K562 (cell line): ENCODE results near the gene CHPF. TPM values are rescaled to one million over a fixed set of nuclear protein-coding genes. Genes with fewer than 3 reads are reported as not detected.

Experiments
- ATAC-seq: fragments of 200-7000 bp; cut with Tn5 transposase; 3 replicates; pipeline ENCODE4 v1.9.1; 2020; ENCODE audit warnings: moderate library complexity
- BruUV-seq: library from RNA; stranded (reverse); fragments of 400-500 nt; replicated peaks from 2 replicates; lab custom pipeline; 2021; lab: Mats Ljungman, UMichigan
- CTCF ChIA-PET: fragments of 300-600 bp; formaldehyde crosslinking; extraction: SDS; loops from one replicate; lab custom pipeline; 2021; ENCODE audit warnings: low intra/inter-chr PET ratio; lab: Yijun Ruan, JAX
- POLR2A ChIA-PET: fragments of 300-600, 350-650 bp; sonication (Branson Sonifier 250); formaldehyde crosslinking; extraction: SDS; loops from one replicate; lab custom pipeline; 2021; ENCODE audit warnings: antibody characterized with exemption, inconsistent platforms; lab: Yijun Ruan, JAX
- DNase-seq, 4 experiments: peaks; one replicate each; pipeline versions ENCODE4 v3.0.0 to v3.0.0-alpha.2; 2011 to 2018; ENCODE audit warnings: low spot score in 3 of 4, mixed read lengths in 3 of 4; ENCODE audit errors: extremely low read depth in 1 of 4
- FAIRE-seq: peaks from 2 replicates; lab custom pipeline; 2011; peaks lifted over from hg19 to GRCh38; lab: Jason Lieb, UNC
- H2AFZ ChIP-seq: 2 replicates; pipeline ENCODE4 v1.6.0; 2011; ENCODE audit warnings: low read depth, low read length, control low read depth, inconsistent platforms
- H3K27ac ChIP-seq: fragments of 200-600 bp; 3 replicates; pipeline ENCODE4 v1.8.0; 2011; ENCODE audit warnings: low read depth, mild to moderate bottlenecking, control low read depth, inconsistent platforms, low read length, moderate library complexity, mixed read lengths; ENCODE audit errors: extremely low read depth
- H3K27me3 ChIP-seq, 2 experiments: fragments of 300-600 bp in 1 of 2; 2 replicates in 1 of 2; 3 replicates in 1 of 2; pipeline versions ENCODE4 v1.6.0 to v1.8.0; 2011; ENCODE audit warnings: inconsistent platforms in 2 of 2, low read length in 2 of 2, mild to moderate bottlenecking in 1 of 2, mixed read lengths in 1 of 2, moderate library complexity in 1 of 2; ENCODE audit not compliant: control insufficient read depth in 2 of 2, insufficient read depth in 2 of 2
- H3K36me3 ChIP-seq: fragments of 300-600 bp; 3 replicates; pipeline ENCODE4 v1.8.0; 2011; ENCODE audit warnings: mild to moderate bottlenecking, low read length, inconsistent platforms; ENCODE audit not compliant: control insufficient read depth, insufficient read depth
- H3K4me1 ChIP-seq, 2 experiments: fragments of 200-600 bp in 1 of 2; replicated peaks in 1 of 2; 2 replicates in 1 of 2; 3 replicates in 1 of 2; pipeline versions ENCODE4 v1.5.1 to v1.8.0; 2011; ENCODE audit warnings: inconsistent platforms in 2 of 2, low read length in 2 of 2, mild to moderate bottlenecking in 1 of 2, mixed read lengths in 1 of 2, moderate library complexity in 1 of 2; ENCODE audit not compliant: control insufficient read depth in 2 of 2, insufficient read depth in 2 of 2
- H3K4me2 ChIP-seq: 2 replicates; pipeline ENCODE4 v1.6.1; 2011; ENCODE audit warnings: low read length, control low read depth, inconsistent platforms, mixed read lengths; ENCODE audit not compliant: insufficient read depth
- H3K4me3 ChIP-seq: fragments of 200-600 bp; sonication (generic), shearing (Covaris generic); 2 replicates; pipeline ENCODE4 v1.5.1; 2016; ENCODE audit warnings: control low read depth, inconsistent platforms
- H3K79me2 ChIP-seq: fragments of 200-600 bp; 3 replicates; pipeline ENCODE4 v1.8.0; 2011; ENCODE audit warnings: low read length, inconsistent platforms; ENCODE audit not compliant: control insufficient read depth, insufficient read depth
- H3K9ac ChIP-seq, 2 experiments: 2 replicates each; pipeline versions ENCODE4 v1.6.0 to v1.6.1; 2011; ENCODE audit warnings: low read depth in 2 of 2, low read length in 2 of 2, control low read depth in 1 of 2, inconsistent platforms in 1 of 2, mild to moderate bottlenecking in 1 of 2, mixed read lengths in 1 of 2; ENCODE audit not compliant: insufficient read depth in 1 of 2
- H3K9me1 ChIP-seq: one replicate; pipeline ENCODE4 v1.6.0; 2011; ENCODE audit warnings: inconsistent platforms, mild to moderate bottlenecking, low read length, moderate library complexity; ENCODE audit not compliant: control insufficient read depth, insufficient read depth
- H3K9me3 ChIP-seq: replicated peaks from 2 replicates; pipeline ENCODE4 v1.5.1; 2011; ENCODE audit warnings: low read depth, low read length, inconsistent platforms; ENCODE audit not compliant: control insufficient read depth, insufficient read depth
- H4K20me1 ChIP-seq: replicated peaks from 2 replicates; pipeline ENCODE4 v1.6.1; 2011; ENCODE audit warnings: low read length, inconsistent platforms, mixed read lengths; ENCODE audit not compliant: control insufficient read depth, insufficient read depth
- ARID1B ChIP-seq: fragments of 450-650 bp; IDR thresholded peaks from 2 replicates; pipeline ENCODE4 v1.6.1; 2016; ENCODE audit warnings: antibody characterized with exemption, mild to moderate bottlenecking, inconsistent platforms
- CBFA2T2 ChIP-seq: fragments of 450-650 bp; conservative IDR thresholded peaks from 2 replicates; pipeline ENCODE4 v1.6.1; 2017; ENCODE audit warnings: mild to moderate bottlenecking
- CBFA2T3 ChIP-seq: fragments of 450-650 bp; IDR thresholded peaks from 2 replicates; pipeline ENCODE4 v1.6.1; 2017
- CREM ChIP-seq: IDR thresholded peaks from 2 replicates; pipeline ENCODE4 v1.6.1; 2014; ENCODE audit warnings: antibody characterized with exemption, low read depth
- HDAC1 ChIP-seq, 2 experiments: fragments of 450-650 bp; IDR thresholded peaks; 2 replicates each; pipeline ENCODE4 v1.6.1; 2016 to 2017; ENCODE audit warnings: inconsistent platforms in 1 of 2, mild to moderate bottlenecking in 1 of 2, moderate library complexity in 1 of 2
- NCOR1 ChIP-seq: fragments of 450-650 bp; IDR thresholded peaks from 2 replicates; pipeline ENCODE4 v1.6.1; 2016; ENCODE audit warnings: mild to moderate bottlenecking, moderate library complexity
- NFIC ChIP-seq: fragments of 450-650 bp; IDR thresholded peaks from 2 replicates; pipeline ENCODE4 v1.6.1; 2017; ENCODE audit warnings: mild to moderate bottlenecking, inconsistent platforms
- NRF1 ChIP-seq, 2 experiments: fragments of 450-650 bp; IDR thresholded peaks in 1 of 2; conservative IDR thresholded peaks in 1 of 2; 2 replicates each; pipeline ENCODE4 v1.6.1; 2014; ENCODE audit warnings: mild to moderate bottlenecking in 2 of 2
- PCBP1 ChIP-seq: fragments of 200-400 bp; formaldehyde crosslinking; IDR thresholded peaks from 2 replicates; pipeline ENCODE4 v1.6.1; 2018; ENCODE audit warnings: mild to moderate bottlenecking, low read depth, low read length; ENCODE audit not compliant: poor library complexity, severe bottlenecking
- SMARCA5 ChIP-seq: fragments of 450-650 bp; IDR thresholded peaks from 2 replicates; pipeline ENCODE4 v1.6.1; 2016
- TAL1 ChIP-seq: fragments of 450-650 bp; IDR thresholded peaks from 2 replicates; pipeline ENCODE4 v1.6.1; 2016; ENCODE audit warnings: mild to moderate bottlenecking
- TCF3 ChIP-seq: sonication (generic); formaldehyde crosslinking; IDR thresholded peaks from 2 replicates; pipeline ENCODE4 v1.4.0; 2020; ENCODE audit warnings: mild to moderate bottlenecking, missing genetic modification reagents
- THRAP3 ChIP-seq: fragments of 450-650 bp; IDR thresholded peaks from 2 replicates; pipeline ENCODE4 v1.6.1; 2016; ENCODE audit warnings: mild to moderate bottlenecking, inconsistent platforms, borderline replicate concordance
- VEZF1 ChIP-seq: fragments of 200-800 bp; sonication (Bioruptor generic); IDR thresholded peaks from 2 replicates; pipeline ENCODE4 v1.6.1; 2017; ENCODE audit warnings: missing genetic modification characterization, missing compliant biosample characterization
- ZNF444 ChIP-seq: fragments of 250-450 bp; sonication (Bioruptor Pico); IDR thresholded peaks from 2 replicates; pipeline ENCODE4 v1.4.0; 2020; ENCODE audit warnings: mild to moderate bottlenecking, moderate library complexity
- ZNF561 ChIP-seq: fragments of 450-650 bp; formaldehyde crosslinking; conservative IDR thresholded peaks from 2 replicates; pipeline ENCODE4 v1.4.0; 2020; ENCODE audit warnings: mild to moderate bottlenecking, moderate library complexity
- WGBS: fragments of 100-300 bp; shearing (Covaris generic); methylation state at CpG from one replicate; pipeline ENCODE4 v1.1.6; 2016; ENCODE audit warnings: low coverage, mixed read lengths; ENCODE audit not compliant: insufficient coverage; ENCODE audit errors: missing lambda C conversion rate; 5-methylcytosine and 5-hydroxymethylcytosine counted together
- in situ Hi-C: fragments of 300-500 bp; cut with MboI; formaldehyde crosslinking; loops from 4 replicates; pipeline ENCODE4 v1.15.0; 2018; ENCODE audit warnings: inconsistent platforms, mixed read lengths
- intact Hi-C: fragments of 100-400 bp; cut with micrococcal nuclease; formaldehyde crosslinking; loops from 2 replicates; pipeline ENCODE4 v1.14.2; 2022
- polyA plus RNA-seq, 8 experiments: library from polyadenylated mRNA; depleted of rRNA in 4 of 8; stranded (reverse) in 5 of 8; unstranded in 3 of 8; fragments of >200 nt; fragmentation: Nextera tagmentation in 2 of 8; fragmentation: Illumina TruSeq in 1 of 8; extraction: Ambion mirVana in 2 of 8; extraction: Trizol in 1 of 8; gene quantifications; 2 replicates each; pipeline versions ENCODE4 v1.2.1 to v1.2.3, GENCODE V29; 2011 to 2014; ENCODE audit warnings: inconsistent platforms in 1 of 8, missing spikeins in 1 of 8
- total RNA-seq, 7 experiments: library from RNA; depleted of rRNA in 6 of 7; stranded (reverse); fragments of >200 nt in 6 of 7; fragmentation: Illumina TruSeq in 2 of 7; extraction: Trizol in 2 of 7; gene quantifications; 2 replicates each; pipeline versions ENCODE4 v1.2.1 to v1.2.3, GENCODE V29; 2011 to 2021; ENCODE audit warnings: low replicate concordance in 1 of 7
- TF ChIP-seq, protein P1 (sequence below): sonication (generic); formaldehyde crosslinking; IDR thresholded peaks from 2 replicates; pipeline ENCODE4 v1.8.0; 2022; ENCODE audit warnings: mild to moderate bottlenecking, missing genetic modification reagents

Gene CHPF
- total and polyA plus RNA-seq, 9 of the 15 experiments (the other 6 are each of a cell fraction or from before 2014, with no cell fraction given): 0.15 to 57.2 (median 7.9) TPM

- WGBS: 53% methylated on average over 5 of the region's 15 CpGs
- CTCF ChIA-PET: no interaction called here
- FAIRE-seq: no peak
- no peak for TF ChIP-seq PCBP1
- TF ChIP-seq, protein P1, sequence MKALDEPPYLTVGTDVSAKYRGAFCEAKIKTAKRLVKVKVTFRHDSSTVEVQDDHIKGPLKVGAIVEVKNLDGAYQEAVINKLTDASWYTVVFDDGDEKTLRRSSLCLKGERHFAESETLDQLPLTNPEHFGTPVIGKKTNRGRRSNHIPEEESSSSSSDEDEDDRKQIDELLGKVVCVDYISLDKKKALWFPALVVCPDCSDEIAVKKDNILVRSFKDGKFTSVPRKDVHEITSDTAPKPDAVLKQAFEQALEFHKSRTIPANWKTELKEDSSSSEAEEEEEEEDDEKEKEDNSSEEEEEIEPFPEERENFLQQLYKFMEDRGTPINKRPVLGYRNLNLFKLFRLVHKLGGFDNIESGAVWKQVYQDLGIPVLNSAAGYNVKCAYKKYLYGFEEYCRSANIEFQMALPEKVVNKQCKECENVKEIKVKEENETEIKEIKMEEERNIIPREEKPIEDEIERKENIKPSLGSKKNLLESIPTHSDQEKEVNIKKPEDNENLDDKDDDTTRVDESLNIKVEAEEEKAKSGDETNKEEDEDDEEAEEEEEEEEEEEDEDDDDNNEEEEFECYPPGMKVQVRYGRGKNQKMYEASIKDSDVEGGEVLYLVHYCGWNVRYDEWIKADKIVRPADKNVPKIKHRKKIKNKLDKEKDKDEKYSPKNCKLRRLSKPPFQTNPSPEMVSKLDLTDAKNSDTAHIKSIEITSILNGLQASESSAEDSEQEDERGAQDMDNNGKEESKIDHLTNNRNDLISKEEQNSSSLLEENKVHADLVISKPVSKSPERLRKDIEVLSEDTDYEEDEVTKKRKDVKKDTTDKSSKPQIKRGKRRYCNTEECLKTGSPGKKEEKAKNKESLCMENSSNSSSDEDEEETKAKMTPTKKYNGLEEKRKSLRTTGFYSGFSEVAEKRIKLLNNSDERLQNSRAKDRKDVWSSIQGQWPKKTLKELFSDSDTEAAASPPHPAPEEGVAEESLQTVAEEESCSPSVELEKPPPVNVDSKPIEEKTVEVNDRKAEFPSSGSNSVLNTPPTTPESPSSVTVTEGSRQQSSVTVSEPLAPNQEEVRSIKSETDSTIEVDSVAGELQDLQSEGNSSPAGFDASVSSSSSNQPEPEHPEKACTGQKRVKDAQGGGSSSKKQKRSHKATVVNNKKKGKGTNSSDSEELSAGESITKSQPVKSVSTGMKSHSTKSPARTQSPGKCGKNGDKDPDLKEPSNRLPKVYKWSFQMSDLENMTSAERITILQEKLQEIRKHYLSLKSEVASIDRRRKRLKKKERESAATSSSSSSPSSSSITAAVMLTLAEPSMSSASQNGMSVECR (CRISPR knock-in tag): no peak
- TF ChIP-seq ZNF561: no peak
- TF ChIP-seq ARID1B: peak; percentile 57
- peak; percentile 22 for TF ChIP-seq NFIC
- peak; percentile 75 for TF ChIP-seq CBFA2T3
- TF ChIP-seq CREM: no peak
- TF ChIP-seq CBFA2T2: peak; percentile 58
- TF ChIP-seq NRF1 (conservative IDR thresholded peaks at IDR 0.05 in 1 of 2, IDR thresholded peaks at IDR 0.05 in 1 of 2): no peak
- TF ChIP-seq ZNF444: no peak
- TF ChIP-seq THRAP3: no peak
- no peak for TF ChIP-seq SMARCA5
- peak; percentile 36; the same call in 1 of the 2 replicates for TF ChIP-seq NCOR1
- TF ChIP-seq VEZF1 (CRISPR knock-in tag): peak; percentile 61
- TF ChIP-seq TCF3 (CRISPR knock-in tag): 0 out of 2 replicates have a peak, but pooled peaks have one; percentile 12
- TF ChIP-seq HDAC1 (IDR thresholded peaks at IDR 0.05): 0 out of 4 replicates have a peak, but pooled peaks of 1 of the 2 experiments have one; percentile 19
- peak; percentile 23; the same call in 1 of the 2 replicates for TF ChIP-seq TAL1
Observed at GRCh38 chr2:219511547-219512325, 31.9 kb downstream of the CHPF start.

More at GRCh38 chr2:219511547-219512325, 31.9 kb downstream of the CHPF start:
- peaks cover 9% of the 10 kb centered on the region; the same call in 1 of the 3 replicates for H3K36me3 ChIP-seq
- no peaks in the 10 kb centered on the region for H4K20me1 ChIP-seq
- in situ Hi-C loops (no loop called here), intact Hi-C loops (no loop called here)
- no TSS peak for BruUV-seq
- peaks cover 25% of the 10 kb centered on the region for H3K79me2 ChIP-seq
- no peak for ATAC-seq
- H3K4me1 ChIP-seq: peaks cover 76 to 97% of the 10 kb centered on the region in 2 experiments
- no peaks in the 10 kb centered on the region for H3K9me3 ChIP-seq
- peak in 2 of 4 experiments; percentile 48 to 62 for DNase-seq
- no peaks in the 10 kb centered on the region for H3K27me3 ChIP-seq
- POLR2A ChIA-PET: interaction anchor here (0.8 to 1.7 kb wide), 5 partner anchors 8 to 73 kb away, joined by 3 to 13 read pairs (median 5); partner anchors contain the start of gene GMPPA
- no peak overlapping the region for H2AFZ ChIP-seq
- H3K9ac ChIP-seq: no peak overlapping the region
- no peak overlapping the region for H3K4me2 ChIP-seq
- H3K9me1 ChIP-seq: no peaks in the 10 kb centered on the region
- H3K4me3 ChIP-seq: no peak overlapping the region
- no peak overlapping the region for H3K27ac ChIP-seq
